Activated CD8-positive, alpha-beta memory T cell treated with anti-CD3 and anti-CD28 coated beads for 48 hours (primary cell): ENCODE measurements around the gene FOXR1.
"Not testable (repeated sequence)": the region's sequence is repeated elsewhere in the genome, so short reads cannot be mapped to it uniquely, and the experiment has no call there.

ENCODE experiments used
- DNase-seq, 3 experiments: peaks; one replicate each; pipeline ENCODE4 v3.0.0-alpha.2; 2020; ENCODE audit warnings: low read depth in 2 of 3, low spot score in 2 of 3

Gene FOXR1

GRCh38 chr11:118991486-118992038 lies 20.0 kb downstream of the FOXR1 start:
- not testable (repeated sequence) for DNase-seq

GRCh38 chr11:118996926-118997626 lies 25.5 kb downstream of the FOXR1 start:
- DNase-seq: no peak

GRCh38 chr11:118997627-118998387 lies 26.2 kb downstream of the FOXR1 start, which contains the start of gene CENATAC:
Gene CENATAC, plus strand, starts transcription at chr11:118998138. Its CDS starts 60 bp downstream, at chr11:118998198.
- peak; percentile 74 to 88 (median 88) for DNase-seq

- no peak for DNase-seq
Observed at GRCh38 chr11:118998388-118998717, 26.8 kb downstream of the FOXR1 start.

GRCh38 chr11:118998822-118999221 lies 27.3 kb downstream of the FOXR1 start:
- DNase-seq: no peak

GRCh38 chr11:119000906-119001305 lies 29.3 kb downstream of the FOXR1 start:
- DNase-seq: no peak

- DNase-seq: no peak
Observed at GRCh38 chr11:119006656-119007055, 35.1 kb downstream of the FOXR1 start.

GRCh38 chr11:119011476-119012053 lies 40.0 kb downstream of the FOXR1 start:
- no peak for DNase-seq

GRCh38 chr11:119012629-119013170 lies 41.1 kb downstream of the FOXR1 start:
- DNase-seq: no peak

GRCh38 chr11:119014209-119014924 lies 42.8 kb downstream of the FOXR1 start:
- no peak for DNase-seq

- no peak for DNase-seq
Observed at GRCh38 chr11:119015054-119015611, 43.6 kb downstream of the FOXR1 start.

GRCh38 chr11:119016216-119017009 lies 44.9 kb downstream of the FOXR1 start:
- no peak for DNase-seq

GRCh38 chr11:119017377-119017776 lies 45.8 kb downstream of the FOXR1 start:
- DNase-seq: not testable (repeated sequence)

GRCh38 chr11:119018074-119018938 lies 46.7 kb downstream of the FOXR1 start, which contains the start of the genes RPS25 and TRAPPC4:
Gene RPS25, minus strand, starts transcription at chr11:119018343. Its CDS starts 59 bp downstream, at chr11:119018284.
Gene TRAPPC4, plus strand, starts transcription at chr11:119018766. Its CDS starts 30 bp downstream, at chr11:119018796.
- peak; percentile 72 to 84 (median 77) for DNase-seq

- DNase-seq: no peak
Observed at GRCh38 chr11:119019996-119020395, 48.4 kb downstream of the FOXR1 start.

- DNase-seq: no peak
Observed at GRCh38 chr11:119021631-119022030, 50.1 kb downstream of the FOXR1 start.

GRCh38 chr11:119023741-119024140 lies 52.2 kb downstream of the FOXR1 start:
- DNase-seq: no peak

GRCh38 chr11:119024430-119025098 lies 53.0 kb downstream of the FOXR1 start:
- no peak for DNase-seq
